ENCODE measurements around the gene SMAP1.

SMAP1 gene

DNA sequence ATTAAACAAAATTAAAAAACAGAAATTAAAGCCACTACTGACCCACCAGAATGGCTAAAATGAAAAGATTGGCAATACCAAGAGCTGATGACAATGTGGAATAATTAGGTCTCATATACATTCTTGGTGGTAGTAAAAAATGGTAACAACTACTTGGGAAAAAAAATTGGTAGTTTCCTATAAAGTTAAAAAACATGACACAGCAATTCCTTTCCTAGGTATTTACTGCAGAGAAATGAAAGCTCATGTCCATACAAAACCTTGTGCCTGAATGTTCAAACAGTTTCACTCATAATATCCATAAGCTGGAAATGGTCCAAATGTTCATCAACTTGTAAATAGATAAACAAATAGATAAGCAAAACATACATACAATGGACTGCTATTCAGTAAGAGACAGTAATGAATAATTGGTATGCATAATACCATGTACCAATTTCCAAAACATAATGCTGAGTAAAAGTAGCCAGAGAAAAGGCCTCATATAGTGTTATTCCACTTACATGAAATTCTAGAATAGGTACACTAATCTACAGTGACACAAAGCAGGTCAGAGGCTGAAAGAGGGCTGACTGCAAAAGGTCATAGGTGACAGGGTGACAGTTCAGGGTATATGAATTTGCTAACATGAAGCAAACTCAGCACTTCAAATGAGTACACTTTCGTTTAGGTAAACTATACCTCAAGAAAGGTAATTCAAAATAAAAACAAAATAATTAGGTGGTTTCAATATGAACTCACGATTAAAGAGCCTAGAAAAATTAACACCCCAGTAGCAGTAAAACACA, 236.2 kb downstream of the SMAP1 start:
- DNase-seq, result no peak

GRCh38 chr6:70905742-70906141, 238.1 kb downstream of the SMAP1 start:
- DNase-seq, result no peak

All from RPMI8226 (cell line).